B cell (primary cell): Measurements from ENCODE around the gene COL4A5. TPM values are rescaled to one million over a fixed set of nuclear protein-coding genes. Genes with fewer than 3 reads are reported as not detected.
"Not testable (repeated sequence)": the region's sequence is repeated elsewhere in the genome, so short reads cannot be mapped to it uniquely, and the experiment has no call there.

Experiments used
- ATAC-seq: fragments of 200-7000 bp; cut with Tn5 transposase; one replicate; pipeline ENCODE4 v1.10.0; 2021; ENCODE audit warnings: low read depth, mild to moderate bottlenecking, moderate number of reproducible peaks, moderate library complexity
- CTCF ChIA-PET: fragments of 350-600 bp; sonication (Branson Sonifier 250); formaldehyde crosslinking; loops from one replicate; lab custom pipeline; 2021; ENCODE audit warnings: antibody characterized with exemption, inconsistent platforms; lab: Charles Lee
- POLR2A ChIA-PET: fragments of 350-600 bp; sonication (Branson Sonifier 250); formaldehyde crosslinking; loops from one replicate; lab custom pipeline; 2021; ENCODE audit warnings: antibody characterized with exemption; lab: Charles Lee
- DNase-seq: peaks from one replicate; pipeline ENCODE4 v3.0.0; 2013
- H2AFZ ChIP-seq: 2 replicates; pipeline ENCODE4 v1.6.1; 2012; ENCODE audit warnings: mild to moderate bottlenecking, low read depth, low read length; ENCODE audit not compliant: insufficient read depth, poor library complexity, severe bottlenecking
- H3K27ac ChIP-seq, 2 donors: 1 replicate in 1 of 2; 2 replicates in 1 of 2; pipeline ENCODE4 v1.5.1; 2012 to 2013; ENCODE audit warnings: low read length in 2 of 2, mild to moderate bottlenecking in 2 of 2, moderate library complexity in 1 of 2
- H3K27me3 ChIP-seq, 4 experiments: fragments of 200-600 bp in 1 of 4; sonication (generic) in 1 of 4; replicated peaks in 1 of 4; 1 replicate in 2 of 4; 2 replicates in 2 of 4; pipeline versions ENCODE4 v1.6.1 to v1.7.0; 2013 to 2016; ENCODE audit warnings: low read length in 3 of 4, mild to moderate bottlenecking in 2 of 4, mixed read lengths in 1 of 4, moderate library complexity in 1 of 4; ENCODE audit not compliant: insufficient read depth in 4 of 4, control insufficient read depth in 3 of 4; ENCODE audit errors: control extremely low read depth in 1 of 4
- H3K36me3 ChIP-seq, 2 experiments: replicated peaks in 1 of 2; 1 replicate in 1 of 2; 2 replicates in 1 of 2; pipeline versions ENCODE4 v1.6.1 to v1.7.1; 2013; ENCODE audit warnings: low read length in 1 of 2; ENCODE audit not compliant: insufficient read depth in 2 of 2, control insufficient read depth in 1 of 2; ENCODE audit errors: control extremely low read depth in 1 of 2, extremely low read depth in 1 of 2
- H3K4me1 ChIP-seq, 2 donors: fragments of 200-600 bp in 1 of 2; sonication (generic) in 1 of 2; 1 replicate in 1 of 2; 2 replicates in 1 of 2; pipeline versions ENCODE4 v1.5.1 to v1.6.1; 2013 to 2017; ENCODE audit warnings: low read length in 2 of 2; ENCODE audit not compliant: control insufficient read depth in 2 of 2, insufficient read depth in 2 of 2
- H3K4me2 ChIP-seq: replicated peaks from 2 replicates; pipeline ENCODE3; 2012; ENCODE audit warnings: mild to moderate bottlenecking, low read depth, low read length; ENCODE audit not compliant: poor library complexity, severe bottlenecking
- H3K4me3 ChIP-seq, 5 experiments: fragments of 200-600 bp in 1 of 5; sonication (generic) in 1 of 5; 1 replicate in 3 of 5; 2 replicates in 2 of 5; pipeline versions ENCODE4 v1.5.1 to v1.7.0; 2011 to 2016; ENCODE audit warnings: low read length in 4 of 5, mild to moderate bottlenecking in 4 of 5, low read depth in 2 of 5, control low read depth in 1 of 5, moderate library complexity in 1 of 5; ENCODE audit not compliant: insufficient read depth in 1 of 5; ENCODE audit errors: control extremely low read depth in 1 of 5, extremely low read depth in 1 of 5
- H3K79me2 ChIP-seq: fragments of 200-600 bp; sonication (generic); one replicate; pipeline ENCODE4 v1.6.0; 2016; ENCODE audit warnings: low read length; ENCODE audit not compliant: control insufficient read depth, insufficient read depth
- H3K9ac ChIP-seq: fragments of 200-600 bp; sonication (generic); 2 replicates; pipeline ENCODE4 v1.6.1; 2017; ENCODE audit warnings: mild to moderate bottlenecking, low read length, moderate library complexity
- H3K9me3 ChIP-seq, 3 donors: one replicate each; pipeline versions ENCODE4 v1.6.1 to v1.7.1; 2013; ENCODE audit warnings: low read length in 2 of 3; ENCODE audit not compliant: control insufficient read depth in 2 of 3, insufficient read depth in 1 of 3; ENCODE audit errors: control extremely low read depth in 1 of 3
- H4K20me1 ChIP-seq: 2 replicates; pipeline ENCODE4 v1.6.0; 2012; ENCODE audit warnings: mild to moderate bottlenecking, low read length; ENCODE audit not compliant: insufficient read depth, control insufficient read depth, poor library complexity, severe bottlenecking
- H3K27ac Mint-ChIP-seq: one replicate; pipeline ENCODE4 v1.8.0; 2021; ENCODE audit warnings: mixed read lengths
- H3K27me3 Mint-ChIP-seq: one replicate; pipeline ENCODE4 v1.8.0; 2021; ENCODE audit warnings: mixed read lengths
- H3K4me1 Mint-ChIP-seq: one replicate; pipeline ENCODE4 v1.8.0; 2021; ENCODE audit warnings: mixed read lengths
- H3K4me3 Mint-ChIP-seq: one replicate; pipeline ENCODE4 v1.8.0; 2021; ENCODE audit warnings: mixed read lengths
- H3K9me3 Mint-ChIP-seq: one replicate; pipeline ENCODE4 v1.8.0; 2022; ENCODE audit warnings: mixed read lengths; ENCODE audit not compliant: insufficient read depth
- CTCF ChIP-seq: fragments of 200-600 bp; IDR thresholded peaks from one replicate; pipeline ENCODE4 v1.8.0; 2022; ENCODE audit warnings: antibody characterized with exemption, mild to moderate bottlenecking
- EZH2 ChIP-seq: IDR thresholded peaks from 2 replicates; pipeline ENCODE4 v1.6.1; 2012; ENCODE audit warnings: borderline replicate concordance, low read depth, mild to moderate bottlenecking, moderate library complexity, low read length; ENCODE audit not compliant: insufficient read depth, poor library complexity, severe bottlenecking
- WGBS: methylation state at CpG from one replicate; pipeline ENCODE4 v1.1.5; 2013; ENCODE audit warnings: missing lambda C conversion rate; ENCODE audit not compliant: insufficient coverage; 5-methylcytosine and 5-hydroxymethylcytosine counted together
- intact Hi-C: fragments of 100-400 bp; cut with micrococcal nuclease; formaldehyde crosslinking; loops from one replicate; pipeline ENCODE4 v1.10.0; 2022
- polyA plus RNA-seq: library from polyadenylated mRNA; depleted of rRNA; stranded (reverse); fragments of >200 nt; gene quantifications from 2 replicates; pipeline ENCODE4 v1.2.3, GENCODE V29; 2012
- total RNA-seq, 2 donors: library from RNA; stranded (reverse); fragments of 120-200 nt in 1 of 2; gene quantifications; 1 replicate in 1 of 2; 2 replicates in 1 of 2; pipeline versions ENCODE4 v1.2.3 to v1.2.4, GENCODE V29; 2013 to 2022

The COL4A5 gene
- total and polyA plus RNA-seq, 2 donors (not counting 1 experiment from before 2014, with no cell fraction given): not detected

GRCh38 chrX:108468486-108468885, 28.8 kb downstream of the COL4A5 start:
- H3K27me3 ChIP-seq: no peaks in the 10 kb centered on the region
- CTCF ChIA-PET: no interaction called here

GRCh38 chrX:108473979-108474378, 34.3 kb downstream of the COL4A5 start:
- Mint-ChIP-seq H3K4me1 (no peaks in the 10 kb centered on the region), H3K27ac (no peak overlapping the region)
- intact Hi-C loops: no loop called here

More at GRCh38 chrX:108468486-108468885, 28.8 kb downstream of the COL4A5 start:
- intact Hi-C loops: no loop called here
- H3K4me3 ChIP-seq: no peak overlapping the region
- no peaks in the 10 kb centered on the region for H3K4me1 ChIP-seq
- no peaks in the 10 kb centered on the region for H3K36me3 ChIP-seq
- H3K4me3 Mint-ChIP-seq: no peak overlapping the region
- TF ChIP-seq EZH2 (no peak), CTCF (no peak)
- no peak overlapping the region for H3K27ac ChIP-seq
- H3K4me2 ChIP-seq: no peak overlapping the region
- no peaks in the 10 kb centered on the region for H3K9me3 ChIP-seq
- no peaks in the 10 kb centered on the region for H4K20me1 ChIP-seq
- WGBS: no CpG with 5 or more reads among the region's 1 CpG
- no peak overlapping the region for H3K9ac ChIP-seq
- no peaks in the 10 kb centered on the region for H3K4me1 Mint-ChIP-seq
- no peak overlapping the region for H2AFZ ChIP-seq
- POLR2A ChIA-PET: no interaction called here
- no peaks in the 10 kb centered on the region for H3K27me3 Mint-ChIP-seq
- ATAC-seq (no peak), DNase-seq (no peak)
- H3K27ac Mint-ChIP-seq: no peak overlapping the region
- no peaks in the 10 kb centered on the region for H3K79me2 ChIP-seq
- H3K9me3 Mint-ChIP-seq: no peaks in the 10 kb centered on the region

GRCh38 chrX:108481528-108481927, 41.9 kb downstream of the COL4A5 start:
- H4K20me1 ChIP-seq, POLR2A ChIA-PET, H3K9me3 ChIP-seq, H3K9ac ChIP-seq, H3K4me3 Mint-ChIP-seq, H3K36me3 ChIP-seq, H3K79me2 ChIP-seq, intact Hi-C loops, H3K9me3 Mint-ChIP-seq, CTCF ChIA-PET, H2AFZ ChIP-seq, H3K4me3 ChIP-seq, H3K27me3 ChIP-seq, H3K27me3 Mint-ChIP-seq, H3K4me1 Mint-ChIP-seq, H3K27ac ChIP-seq, ATAC-seq, DNase-seq, H3K4me2 ChIP-seq, H3K27ac Mint-ChIP-seq, H3K4me1 ChIP-seq: not testable (repeated sequence)
- 100% methylated on average over 1 of the region's 6 CpGs for WGBS

More at GRCh38 chrX:108473979-108474378, 34.3 kb downstream of the COL4A5 start:
- Histone ChIP-seq H2AFZ (no peak overlapping the region), H3K4me1 (no peaks in the 10 kb centered on the region), H3K9ac (no peak overlapping the region), H4K20me1 (no peaks in the 10 kb centered on the region), H3K4me2 (no peak overlapping the region), H3K4me3 (no peak overlapping the region), H3K27me3 (no peaks in the 10 kb centered on the region), H3K36me3 (no peaks in the 10 kb centered on the region), H3K79me2 (no peaks in the 10 kb centered on the region), H3K27ac (no peak overlapping the region), H3K9me3 (no peaks in the 10 kb centered on the region)
- H3K4me3 Mint-ChIP-seq: no peak overlapping the region
- no peaks in the 10 kb centered on the region for H3K27me3 Mint-ChIP-seq
- POLR2A ChIA-PET: no interaction called here
- DNase-seq (no peak), ATAC-seq (no peak)
- peaks cover 2% of the 10 kb centered on the region for H3K9me3 Mint-ChIP-seq
- CTCF ChIA-PET: no interaction called here
- TF ChIP-seq EZH2: no peak
- TF ChIP-seq CTCF: no peak
